T follicular helper cell (primary cell): ENCODE measurements around the gene CDK15.
"Not testable (repeated sequence)": the region's sequence is repeated elsewhere in the genome, so short reads cannot be mapped to it uniquely, and the experiment has no call there.

Experiments
- DNase-seq: peaks from one replicate; pipeline ENCODE4 v3.0.0-alpha.2; 2020; ENCODE audit warnings: low read depth

CDK15 gene

DNA sequence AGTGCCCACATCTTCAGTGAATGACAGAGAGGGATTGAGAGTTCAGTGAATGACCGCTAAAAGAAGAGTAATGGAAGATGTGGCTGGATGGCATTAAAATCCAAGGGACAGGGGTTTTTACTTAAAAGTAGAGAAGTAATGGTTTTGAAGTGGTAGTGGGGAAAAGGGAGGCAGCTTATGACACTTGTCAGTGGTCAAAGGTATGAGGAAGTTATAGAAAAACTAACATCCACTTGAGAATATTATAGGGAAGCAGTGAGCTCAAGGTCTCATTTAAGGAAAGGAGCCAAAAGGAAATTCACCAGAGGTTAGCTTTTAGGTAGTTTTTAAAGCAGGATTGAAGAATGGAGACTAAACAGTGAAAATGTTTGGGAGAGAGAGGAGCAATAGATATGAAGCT lies 24.3 kb downstream of the CDK15 start:
- DNase-seq: no peak

- DNase-seq: no peak
Measured at GRCh38 chr2:201831469-201831868, 25.1 kb downstream of the CDK15 start.

- DNase-seq: no peak
Measured at GRCh38 chr2:201833781-201834180, 27.4 kb downstream of the CDK15 start.

- no peak for DNase-seq
Measured at GRCh38 chr2:201835066-201835465, 28.7 kb downstream of the CDK15 start.

- DNase-seq: no peak
Measured at GRCh38 chr2:201837391-201837790, 31.1 kb downstream of the CDK15 start.

- DNase-seq: no peak
Measured at GRCh38 chr2:201837824-201838431, 31.6 kb downstream of the CDK15 start.

DNA sequence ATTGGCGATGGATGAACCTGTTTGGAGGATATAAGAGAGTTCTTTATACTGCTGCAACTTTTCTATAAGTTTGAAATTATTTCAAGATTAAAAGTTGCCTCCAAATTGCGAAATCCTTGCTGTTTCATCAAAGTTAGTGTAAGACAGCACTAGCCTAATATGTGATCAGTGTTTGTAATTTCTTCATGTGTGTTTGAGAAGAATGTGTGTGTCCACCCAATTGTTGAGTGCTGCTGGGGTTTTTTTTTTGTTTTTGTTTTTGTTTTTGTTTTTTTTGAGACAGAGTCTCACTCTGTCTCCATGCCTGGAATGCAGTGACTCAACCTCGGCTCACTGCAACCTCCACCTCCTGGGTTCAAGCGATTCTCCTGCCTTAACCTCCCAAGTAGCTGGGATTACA lies 33.4 kb downstream of the CDK15 start:
- DNase-seq: no peak

DNA sequence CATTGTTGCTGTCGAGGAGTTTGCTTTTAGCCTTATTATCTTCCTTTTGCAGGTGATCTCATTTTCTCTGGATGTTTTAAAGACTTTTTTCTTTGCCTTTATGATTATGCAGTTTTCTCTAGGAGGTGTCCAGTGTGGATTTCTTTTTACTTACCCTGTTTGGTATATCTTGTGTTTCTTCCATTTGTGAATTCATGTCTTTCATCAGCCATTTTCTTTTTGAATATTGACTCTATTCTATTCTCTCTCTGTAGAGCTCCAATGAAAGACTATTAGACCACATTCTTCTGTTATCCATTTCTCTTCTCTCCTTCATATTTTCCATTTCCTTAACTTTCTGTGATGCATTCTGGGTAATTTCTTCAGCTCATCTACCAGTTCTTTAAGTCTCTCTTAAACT lies 34.4 kb downstream of the CDK15 start:
- no peak for DNase-seq

DNA sequence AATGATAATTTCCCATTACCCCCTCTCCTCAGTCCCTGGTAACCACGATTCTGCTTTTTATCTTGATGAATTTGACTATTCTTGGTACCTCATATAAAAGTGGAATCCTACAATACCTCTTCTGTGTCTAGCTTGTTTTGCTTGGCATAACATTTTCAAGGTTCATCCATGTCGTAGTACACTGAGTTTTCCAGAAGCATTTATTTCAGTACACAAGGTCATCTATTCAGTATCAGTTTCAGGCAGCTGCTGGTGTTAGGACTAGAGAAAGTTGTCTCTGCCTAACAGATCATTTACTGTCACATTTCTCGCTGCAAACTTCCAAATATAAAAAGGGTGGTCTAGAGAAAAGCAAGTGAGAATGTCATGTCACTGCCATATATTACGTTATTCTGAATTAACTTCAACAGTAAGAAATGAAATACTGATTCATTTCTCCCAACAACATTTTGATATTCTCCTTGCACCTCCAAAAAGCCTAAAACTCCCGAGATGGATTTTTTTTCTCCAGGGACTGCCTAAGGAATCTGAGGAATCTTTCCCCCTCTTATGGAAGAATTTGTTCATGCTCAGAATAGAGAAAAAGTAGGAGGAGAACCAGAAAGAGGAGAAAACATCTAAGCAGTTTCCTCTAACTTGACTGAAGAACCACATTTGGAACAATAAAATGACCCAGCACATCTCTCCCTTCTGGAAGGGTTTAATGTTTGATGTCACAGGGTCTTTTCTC lies 36.0 kb downstream of the CDK15 start:
- DNase-seq: no peak

DNA sequence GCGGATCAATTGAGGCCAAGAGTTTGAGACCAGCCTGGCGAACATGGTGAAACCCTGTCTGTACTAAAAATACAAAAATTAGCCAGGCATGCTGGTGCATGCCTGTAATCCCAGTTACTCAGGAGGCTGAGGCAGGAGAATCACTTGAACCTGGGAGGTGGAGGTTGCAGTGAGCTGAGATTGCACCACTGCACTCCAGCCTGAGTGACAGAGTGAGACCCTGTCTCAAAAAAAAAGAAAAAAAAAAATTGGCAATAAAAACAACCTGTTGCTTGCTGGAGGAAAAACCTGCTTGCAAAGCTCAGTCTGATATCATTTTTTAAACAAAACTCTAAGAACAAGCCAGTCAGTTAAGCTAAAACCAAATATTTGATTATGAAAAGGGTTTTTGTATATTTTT lies 38.6 kb downstream of the CDK15 start:
- not testable (repeated sequence) for DNase-seq

GRCh38 chr2:201847481-201847880 lies 41.1 kb downstream of the CDK15 start:
- DNase-seq: no peak

GRCh38 chr2:201852462-201852861 lies 46.1 kb downstream of the CDK15 start:
- no peak for DNase-seq

- DNase-seq: no peak
Measured at GRCh38 chr2:201852878-201853415, 46.6 kb downstream of the CDK15 start.

DNA sequence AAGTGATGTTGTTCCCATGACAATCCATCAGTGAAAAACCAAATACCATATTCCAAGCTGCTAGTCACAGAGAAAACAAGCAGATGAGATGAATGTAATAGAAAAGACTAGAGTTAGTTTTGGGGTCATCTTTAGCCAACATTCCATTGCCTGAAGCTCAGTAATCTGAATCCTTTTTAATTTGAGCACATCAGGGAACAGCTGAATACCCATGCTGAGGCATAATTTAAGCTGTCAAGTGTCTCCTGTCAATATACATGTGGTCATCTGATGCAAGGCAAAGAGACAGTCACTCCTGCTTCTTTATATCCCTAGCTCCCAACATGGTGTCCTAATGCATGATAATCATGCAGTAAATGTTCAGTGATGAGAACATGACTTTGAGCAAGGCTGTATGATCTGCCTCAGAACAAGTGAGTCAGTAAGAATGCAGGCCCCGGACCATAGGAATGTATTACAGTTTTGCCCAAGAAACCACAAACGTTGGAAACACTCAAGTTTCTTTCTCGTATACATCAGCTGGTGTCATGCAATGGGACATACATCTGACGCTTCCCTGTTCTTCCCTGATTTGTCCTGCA lies 48.0 kb downstream of the CDK15 start:
- DNase-seq: no peak

- DNase-seq: no peak
Measured at GRCh38 chr2:201854841-201855240, 48.5 kb downstream of the CDK15 start.

- DNase-seq: no peak
Measured at GRCh38 chr2:201855356-201855755, 49.0 kb downstream of the CDK15 start.

DNA sequence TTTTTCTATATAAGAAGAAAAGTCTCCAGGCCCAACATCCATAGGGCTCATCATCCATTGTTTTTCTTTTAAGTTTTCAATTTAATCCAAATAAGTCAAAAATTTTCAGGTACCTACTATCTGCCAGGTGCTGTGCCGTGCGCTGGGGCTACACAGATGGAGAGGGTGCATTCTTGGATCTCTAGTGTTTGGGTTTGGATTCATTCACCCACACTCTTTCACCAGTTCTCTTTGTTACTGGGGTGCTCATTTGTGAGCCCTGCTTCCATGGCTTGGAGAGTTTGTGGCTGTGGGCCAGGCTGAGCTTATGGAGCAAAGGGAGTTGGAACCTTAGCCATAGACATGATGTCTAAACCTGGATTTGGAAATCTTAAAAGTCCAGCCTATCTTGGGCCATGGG lies 51.0 kb downstream of the CDK15 start:
- no peak for DNase-seq

DNA sequence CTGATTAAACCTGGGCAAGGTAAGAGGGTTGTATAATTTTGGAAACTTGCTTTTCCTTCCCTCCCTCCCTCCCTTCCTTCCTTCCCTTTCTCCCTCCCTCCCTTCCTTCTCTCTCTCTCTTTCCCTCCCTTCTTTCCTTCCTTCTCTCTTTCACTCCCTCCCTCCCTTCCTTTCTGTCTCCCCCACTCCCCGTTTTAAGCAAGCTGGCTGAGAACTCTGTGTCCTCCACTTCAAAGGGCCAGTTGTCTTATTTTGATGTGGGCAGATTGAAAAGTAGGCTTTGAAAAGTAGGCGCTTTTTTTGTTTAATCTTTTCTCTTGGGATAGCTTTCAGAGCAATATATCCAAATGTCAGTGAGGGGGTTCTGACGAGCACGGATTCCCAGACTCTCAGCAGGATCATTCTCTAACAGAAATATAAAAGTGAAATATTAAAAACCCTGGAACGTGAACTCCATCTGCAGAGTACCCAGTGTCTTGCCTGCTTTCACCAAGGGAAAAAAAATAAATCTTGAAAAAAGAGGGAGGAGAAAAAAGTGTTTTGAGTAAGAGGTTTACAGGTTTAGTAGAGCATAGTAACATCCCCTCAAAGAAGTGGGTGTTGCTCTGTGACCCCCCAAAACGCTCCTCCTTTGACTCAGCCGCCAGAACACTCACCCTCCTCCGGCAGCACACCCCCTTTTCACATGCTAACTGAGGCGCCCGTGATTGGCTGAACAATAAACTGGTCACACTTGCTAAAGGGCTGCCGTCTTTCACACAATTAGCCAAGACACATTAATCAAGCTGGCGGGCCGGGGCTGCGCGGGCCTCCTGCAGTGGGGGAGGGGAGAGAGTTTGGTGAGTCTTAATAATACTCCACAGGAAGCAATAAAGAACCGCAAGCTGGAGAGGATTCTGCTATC lies 52.2 kb downstream of the CDK15 start:
- DNase-seq: no peak

DNA sequence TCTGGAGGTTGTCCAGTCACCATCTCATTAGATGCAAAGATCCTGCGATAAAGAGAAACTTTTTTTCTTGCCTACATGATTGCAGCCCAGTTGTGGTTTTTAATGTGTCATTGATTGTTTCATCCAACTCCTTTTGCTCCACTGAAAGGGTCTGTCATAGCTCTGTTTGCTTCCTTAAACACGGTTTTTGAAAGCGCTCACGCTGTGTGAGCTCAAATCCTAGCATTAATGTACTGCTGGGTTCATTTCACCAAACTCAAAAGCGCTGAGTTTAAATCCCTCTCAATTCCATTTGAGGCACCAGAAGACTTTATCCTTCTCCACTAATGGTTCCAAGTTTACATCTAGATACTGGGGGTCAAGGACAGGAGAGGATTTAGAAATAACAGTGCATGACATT lies 53.6 kb downstream of the CDK15 start:
- DNase-seq: no peak

- peak; percentile 3 for DNase-seq
Measured at GRCh38 chr2:201860636-201861066, 54.3 kb downstream of the CDK15 start.

DNA sequence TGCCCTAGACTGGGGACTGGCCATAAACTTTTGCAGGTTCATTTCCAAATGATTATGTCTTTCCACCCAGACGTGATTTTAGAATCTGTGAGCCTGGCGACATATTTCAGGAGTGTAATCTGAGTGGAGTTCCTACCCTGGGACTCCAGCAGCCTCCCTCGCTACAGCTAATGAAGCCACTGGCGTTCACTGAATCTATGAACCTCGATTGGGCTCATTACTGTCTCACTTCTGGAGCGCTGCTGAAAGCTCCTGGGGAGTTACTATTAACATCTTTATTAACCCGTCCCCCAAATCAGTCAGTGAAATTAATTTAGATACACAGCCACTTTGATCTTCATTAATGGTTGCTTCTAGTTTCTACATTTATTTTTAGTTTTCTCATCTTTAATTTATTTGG lies 56.5 kb downstream of the CDK15 start:
- DNase-seq: no peak
